Femur (tissue), 1 donor: ENCODE results near the gene ZBTB7C.
A peak's percentile ranks its signal among the peaks of the same experiment; 100 is the strongest.

Source experiments
- DNase-seq: peaks from one replicate; pipeline ENCODE4 v3.0.0-alpha.2; 2017

Gene ZBTB7C

GRCh38 chr18:48136827-48137373 is 272.3 kb downstream of the ZBTB7C start:
- DNase-seq, result no peak

DNA sequence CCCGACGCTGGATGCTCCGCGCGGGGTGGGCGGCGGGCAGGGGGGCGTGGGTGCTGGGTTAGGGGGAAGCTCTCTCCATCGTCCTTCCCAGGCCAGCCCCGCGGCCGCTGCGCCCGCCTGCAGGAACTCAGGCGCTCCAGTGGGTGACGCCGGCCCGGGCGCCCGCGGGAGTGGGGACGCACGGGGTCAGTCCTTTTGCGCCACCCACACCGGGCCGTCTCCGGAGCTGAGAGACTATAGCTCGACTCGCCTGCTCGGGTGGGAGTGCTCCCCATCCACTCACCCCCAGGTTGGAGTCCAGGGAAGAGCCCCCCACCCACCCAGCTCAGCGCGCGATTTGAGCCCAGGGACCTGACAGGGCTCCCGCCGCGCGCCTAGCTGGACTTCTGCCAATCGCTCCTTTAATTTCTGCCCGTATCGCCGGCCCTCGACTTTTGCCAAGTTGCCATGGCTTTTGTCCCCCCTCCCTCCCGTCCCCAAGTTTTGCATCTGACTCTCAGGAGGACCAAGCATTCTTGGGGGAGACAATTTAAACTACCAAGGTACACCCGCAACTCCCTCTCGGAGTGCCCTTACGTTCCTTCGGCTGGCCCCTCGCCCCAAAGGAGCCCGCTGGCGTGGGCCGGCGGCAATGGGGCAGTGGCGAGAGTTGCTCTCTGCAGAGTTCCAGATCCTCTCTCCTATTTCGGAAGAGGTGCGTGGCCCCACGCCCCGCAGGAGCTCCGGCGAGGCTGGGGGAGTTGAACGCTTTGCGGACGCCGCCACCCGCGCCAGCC is 272.9 kb downstream of the ZBTB7C start:
- DNase-seq, result peak; percentile 46

- DNase-seq, result no peak
Measured at GRCh38 chr18:48135436-48135966, 273.7 kb downstream of the ZBTB7C start.

- DNase-seq, result no peak
Measured at GRCh38 chr18:48134609-48135008, 274.6 kb downstream of the ZBTB7C start.

GRCh38 chr18:48133671-48134251 is 275.4 kb downstream of the ZBTB7C start:
- DNase-seq, result peak; percentile 42

DNA sequence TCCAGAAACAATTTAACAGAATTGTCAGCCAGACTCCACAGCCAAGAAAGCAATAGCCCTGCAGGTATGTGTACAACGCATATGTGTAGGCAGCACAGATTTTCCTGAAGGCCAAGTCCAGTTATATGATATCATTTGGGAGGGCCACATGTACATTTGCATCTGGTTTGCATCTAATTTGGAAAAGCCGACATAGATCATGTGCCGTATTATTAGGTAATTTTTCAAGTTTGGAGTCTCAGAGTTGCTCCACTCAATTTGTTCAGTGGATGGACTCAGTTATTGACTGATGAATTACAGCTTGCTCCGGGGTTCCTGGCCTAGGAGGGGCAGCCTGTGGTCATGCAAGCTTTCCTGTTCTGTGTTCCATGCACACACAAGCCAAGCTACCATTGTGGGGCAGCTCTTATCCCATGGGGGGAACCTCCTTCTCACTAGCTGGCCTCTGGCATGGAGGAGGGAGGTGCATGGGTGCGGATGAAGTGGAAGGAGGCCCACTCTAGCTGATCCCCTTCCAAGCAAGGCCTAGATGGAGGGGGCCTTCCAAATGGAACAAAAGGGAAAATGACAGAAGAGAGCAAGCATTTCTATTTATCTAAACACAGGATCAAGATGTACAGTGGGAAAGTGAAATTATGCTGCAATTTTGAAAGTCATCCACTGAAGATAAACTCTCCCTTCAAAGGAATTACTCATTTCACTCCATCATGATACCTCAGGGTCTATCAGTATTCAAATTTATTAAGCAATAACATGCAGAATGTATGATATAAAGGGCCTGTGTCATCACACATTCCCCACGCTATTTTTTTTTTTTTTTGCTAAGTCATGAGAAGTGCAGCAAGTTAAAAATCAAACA is 276.2 kb downstream of the ZBTB7C start:
- no peak for DNase-seq

GRCh38 chr18:48131042-48131441 is 278.1 kb downstream of the ZBTB7C start:
- no peak for DNase-seq

DNA sequence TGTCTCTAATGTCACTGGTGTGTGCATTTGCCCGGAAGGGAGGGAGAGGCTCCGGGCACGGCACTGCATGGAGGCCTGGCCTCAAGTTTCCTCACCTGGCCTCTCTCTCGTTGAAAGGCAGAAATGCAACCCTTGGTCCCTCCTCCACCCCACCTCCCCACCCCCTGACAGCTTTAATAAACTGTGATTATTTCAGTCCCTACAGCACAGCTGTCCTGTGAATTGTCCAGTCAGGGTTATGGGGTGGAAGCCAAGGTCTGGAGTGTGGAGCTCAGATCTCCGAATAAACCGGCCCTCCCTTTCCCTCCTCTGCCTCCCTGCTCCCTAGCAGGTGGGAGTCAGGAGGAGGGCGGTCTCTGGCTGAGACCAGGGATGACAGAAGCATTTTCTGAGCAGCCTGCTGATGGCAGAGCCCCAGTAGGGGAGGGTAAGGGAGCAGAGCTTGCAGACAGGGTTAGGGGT is 279.5 kb downstream of the ZBTB7C start:
- peak; percentile 59 for DNase-seq

- peak; percentile 55 for DNase-seq
Measured at GRCh38 chr18:48127606-48128005, 281.6 kb downstream of the ZBTB7C start.

DNA sequence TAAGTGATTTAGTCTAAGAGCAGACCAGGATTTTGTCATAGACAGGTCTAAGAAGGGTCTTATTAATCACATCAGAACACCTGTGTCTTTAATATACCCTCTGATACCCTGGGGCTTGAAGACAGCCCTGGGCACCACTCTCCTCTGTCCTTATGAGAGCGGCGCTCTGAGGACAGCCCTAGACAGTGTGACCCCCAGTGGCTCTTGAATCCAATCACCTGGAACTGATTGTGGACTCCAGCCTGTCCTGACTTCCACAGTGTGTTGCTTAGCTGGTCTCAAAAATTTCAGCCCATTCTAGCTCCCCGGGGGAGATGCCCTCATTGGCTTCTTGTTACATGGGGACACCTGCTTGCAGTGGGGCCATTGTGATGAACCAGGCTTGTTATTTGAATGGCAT is 282.9 kb downstream of the ZBTB7C start:
- no peak for DNase-seq

DNA sequence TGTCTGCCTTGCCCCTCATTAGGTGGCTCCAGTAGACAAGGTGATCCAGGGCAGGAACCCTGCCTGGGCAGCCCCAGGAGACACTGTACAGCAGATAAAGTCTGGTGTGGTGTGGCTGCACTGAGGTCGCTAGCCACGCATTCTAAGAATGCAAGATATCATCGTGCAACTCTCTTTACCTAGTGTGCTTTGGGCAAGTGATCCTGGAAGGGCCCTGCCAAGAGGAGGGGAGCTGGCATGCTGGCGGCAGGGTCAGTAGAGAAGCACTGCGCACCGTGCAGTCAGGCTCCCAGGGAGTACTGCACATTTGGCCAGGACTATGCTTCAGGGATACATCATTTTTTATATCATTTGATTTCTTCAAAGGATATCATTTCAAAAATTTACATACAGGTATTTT is 283.5 kb downstream of the ZBTB7C start:
- DNase-seq, result no peak

DNA sequence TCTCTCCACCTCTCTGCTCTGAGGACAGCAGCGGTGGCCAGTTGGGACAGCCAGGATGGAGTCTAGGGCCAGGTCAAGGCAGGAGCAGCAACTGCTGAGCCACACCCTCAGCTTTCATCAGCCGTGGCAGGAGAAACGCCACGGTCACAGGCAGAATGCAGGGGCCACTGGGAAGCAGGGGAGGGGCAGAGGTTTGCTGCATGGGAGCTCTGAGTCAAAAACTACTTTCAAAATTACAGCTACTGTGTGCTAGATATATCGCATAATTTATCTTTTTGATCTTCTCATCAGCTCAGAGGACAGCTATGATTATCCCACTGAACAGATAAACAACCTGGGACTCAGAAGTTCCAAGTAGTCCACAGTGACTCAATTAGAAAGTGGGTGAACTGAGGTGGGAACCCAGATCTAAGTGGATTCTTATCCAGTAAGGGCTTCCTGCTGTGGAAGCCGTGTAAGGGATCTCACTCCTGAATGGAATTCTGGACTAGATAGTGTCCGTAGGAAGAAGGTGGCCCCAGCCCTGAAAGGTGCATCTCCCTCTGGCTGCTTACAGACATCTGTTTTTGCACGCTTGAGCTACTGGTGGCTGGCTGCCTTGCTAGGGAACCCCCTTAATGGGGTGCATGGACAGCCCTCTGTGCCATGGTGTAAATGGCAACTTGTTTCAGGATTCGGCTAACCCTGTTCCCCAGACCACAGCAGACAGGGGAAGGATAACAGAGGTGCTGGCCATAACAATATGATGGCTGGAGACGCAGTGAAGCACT is 284.1 kb downstream of the ZBTB7C start:
- DNase-seq, result no peak

GRCh38 chr18:48123941-48124340 is 285.2 kb downstream of the ZBTB7C start:
- no peak for DNase-seq

DNA sequence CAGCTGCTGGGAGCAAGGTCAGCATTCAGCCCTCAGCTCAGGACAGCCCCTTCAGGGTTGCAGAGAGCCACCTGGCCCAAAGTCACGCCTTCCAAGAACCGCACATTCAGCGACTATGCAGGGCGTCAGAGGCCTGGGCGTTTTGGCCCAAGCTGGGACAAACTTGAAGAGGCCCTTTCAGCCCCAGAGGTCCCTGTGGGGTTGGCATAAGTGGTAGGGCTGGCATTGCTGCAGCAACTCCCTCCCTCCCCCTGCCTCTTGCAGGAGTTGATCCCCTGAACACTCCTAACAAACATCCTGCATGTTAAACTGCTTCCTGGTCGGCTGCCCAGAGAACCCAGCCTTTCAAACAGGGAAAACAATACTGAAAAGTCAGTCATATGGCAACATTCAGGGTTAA is 285.9 kb downstream of the ZBTB7C start:
- no peak for DNase-seq

DNA sequence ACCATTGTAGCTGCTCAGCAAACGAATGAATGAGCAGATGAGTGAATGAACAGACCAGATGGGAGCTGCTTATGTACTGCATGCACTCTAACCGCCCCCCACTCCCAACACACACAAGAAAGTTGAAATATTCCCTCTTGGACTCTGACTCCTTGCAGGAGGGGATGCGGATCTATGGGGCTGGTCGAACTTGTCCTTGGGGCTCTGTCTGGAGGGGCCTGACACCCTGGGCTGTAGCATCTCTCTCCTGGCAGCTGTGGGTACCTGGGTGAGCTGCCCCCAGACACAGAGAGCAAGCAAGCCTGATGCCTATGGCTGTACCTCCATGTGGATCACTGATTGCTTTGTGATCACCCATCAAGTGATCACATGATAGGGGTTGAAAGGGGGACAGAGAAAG is 286.4 kb downstream of the ZBTB7C start:
- no peak for DNase-seq

GRCh38 chr18:48122376-48122775 is 286.8 kb downstream of the ZBTB7C start:
- DNase-seq, result no peak

DNA sequence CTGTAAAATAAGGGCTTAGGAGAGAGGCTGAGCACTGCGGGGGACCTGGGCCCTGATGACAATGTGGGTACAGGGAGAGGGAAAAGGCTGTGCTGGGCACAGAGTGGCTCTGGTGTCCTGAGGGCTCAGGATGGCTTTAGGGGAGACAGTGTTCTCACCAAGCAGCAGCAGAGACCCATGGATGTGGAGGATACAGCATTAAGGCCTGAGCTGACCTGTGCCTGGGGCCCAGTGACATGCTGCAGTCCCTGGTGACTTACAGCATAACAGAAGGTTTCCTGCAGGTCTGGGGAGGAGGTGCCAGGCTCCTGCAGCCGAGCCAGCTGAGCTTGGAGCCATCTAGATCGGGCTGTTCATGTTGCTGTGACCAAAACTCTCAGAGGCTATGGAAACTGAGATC is 287.4 kb downstream of the ZBTB7C start:
- no peak for DNase-seq

DNA sequence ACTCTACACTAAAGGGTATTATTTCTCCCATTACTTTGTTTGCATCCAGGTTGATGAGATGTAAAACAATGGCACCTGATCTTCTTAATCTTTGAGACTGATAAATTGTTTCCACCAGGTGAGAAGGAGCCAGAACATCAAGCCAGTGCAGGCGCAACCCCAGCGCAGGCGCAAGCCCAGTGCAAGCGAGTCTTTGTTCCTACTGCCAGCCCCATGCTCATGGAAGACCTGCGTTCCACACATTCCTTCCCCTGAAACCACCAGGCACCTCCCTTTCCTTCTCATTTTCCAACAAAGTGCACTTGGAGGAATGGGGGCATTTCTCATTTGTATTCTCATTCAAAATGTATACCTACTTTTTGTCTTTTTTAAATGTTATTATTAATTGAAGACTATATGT is 290.0 kb downstream of the ZBTB7C start:
- DNase-seq, result no peak

DNA sequence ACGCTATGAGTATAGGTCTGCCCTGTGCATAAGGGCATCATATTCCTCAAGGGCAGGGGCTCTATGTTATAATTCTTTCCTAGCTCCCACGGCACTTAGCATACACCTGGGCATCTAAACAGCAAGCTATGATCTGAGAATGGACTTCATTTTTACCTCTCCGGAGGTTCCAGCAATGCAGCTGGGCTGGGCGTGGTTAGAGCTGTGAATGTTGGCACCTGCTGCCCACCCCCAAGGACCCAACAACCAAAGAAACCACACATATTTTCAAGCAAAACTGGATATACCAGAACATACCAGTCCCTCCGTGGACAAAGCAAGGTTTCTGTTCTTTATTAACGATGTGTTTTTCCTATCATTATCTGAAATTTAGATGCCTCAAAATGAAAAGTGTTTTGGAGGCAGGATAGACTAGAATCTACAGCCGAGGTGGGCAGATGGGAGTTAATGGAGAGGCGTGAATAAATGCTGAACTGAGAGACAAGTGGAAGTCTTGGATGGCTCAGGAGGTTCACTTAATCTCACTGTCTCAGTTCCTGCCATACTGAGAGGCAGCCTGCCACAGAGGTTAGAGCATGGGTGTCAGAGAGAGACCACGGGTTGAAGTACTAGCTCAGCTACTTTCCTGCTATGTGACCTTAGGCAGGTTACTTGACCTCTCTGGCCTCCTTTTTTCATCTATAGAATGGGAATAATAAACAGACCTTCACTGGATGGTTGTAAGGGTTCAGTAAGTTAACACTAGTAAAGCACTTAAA is 292.1 kb downstream of the ZBTB7C start:
- no peak for DNase-seq

DNA sequence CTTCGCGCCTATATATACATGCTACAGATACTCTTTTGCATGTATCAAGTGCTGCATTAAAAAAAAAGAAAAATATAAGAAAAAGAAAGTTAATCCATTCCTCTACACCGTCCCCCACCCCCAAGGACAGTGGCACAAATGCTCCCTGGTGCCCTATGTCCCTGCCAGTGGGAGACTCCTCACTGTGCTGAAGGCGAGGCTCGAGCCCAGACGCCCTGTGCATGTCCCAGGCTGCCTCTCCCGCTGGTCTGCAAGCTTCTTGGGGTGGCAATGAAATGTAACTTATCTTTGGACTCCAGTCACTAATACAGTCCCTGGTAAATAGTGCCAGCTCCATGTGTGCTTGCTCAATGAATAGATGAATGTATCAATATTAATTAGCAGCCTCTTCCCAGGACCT is 293.2 kb downstream of the ZBTB7C start:
- DNase-seq, result no peak

GRCh38 chr18:48113691-48114090 is 295.5 kb downstream of the ZBTB7C start:
- no peak for DNase-seq

GRCh38 chr18:48111587-48111986 is 297.6 kb downstream of the ZBTB7C start:
- no peak for DNase-seq
